ENCODE data around the gene CCDC92B.

GRCh38 chr17:2736956-2737355 is 12.5 kb downstream of the CCDC92B start:
- no peak for TF ChIP-seq POLR2A (IDR thresholded peaks at IDR 0.05)
- TF ChIP-seq CTCF (IDR thresholded peaks at IDR 0.05) = no peak

All from uterus (tissue), 2 donors.